MM.1S (cell line): ENCODE results near the gene NDRG2.

Experiments used
- EZH2 ChIP-seq: fragments of 300-600 bp; sonication (generic); optimal IDR thresholded peaks from 2 replicates; pipeline ENCODE3; 2017; ENCODE audit warnings: low read depth, mild to moderate bottlenecking, antibody characterized with exemption, low read length, mixed read lengths
- TF ChIP-seq, protein P1 (sequence below): fragments of 300-600 bp; sonication (generic); IDR thresholded peaks from 2 replicates; pipeline ENCODE4 v1.5.1; 2016; ENCODE audit warnings: antibody characterized with exemption, low read length, mixed read lengths

DNA sequence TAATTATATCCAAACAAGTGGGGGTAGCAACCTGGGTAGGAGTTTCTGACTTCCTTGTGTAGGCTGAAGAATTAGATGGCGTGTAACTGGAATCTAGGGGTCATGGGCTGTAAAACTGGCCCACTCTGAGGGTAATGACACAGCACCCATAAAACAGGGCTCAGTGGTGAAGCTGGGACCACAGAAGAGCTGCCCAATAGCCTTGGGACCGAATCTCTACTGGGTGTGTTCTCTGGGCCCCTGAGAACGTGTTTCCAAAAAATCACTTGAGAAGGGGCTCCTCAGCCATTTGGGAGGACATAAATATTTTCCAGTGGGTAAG is 36.4 kb upstream of the NDRG2 start:
- TF ChIP-seq, protein P1, sequence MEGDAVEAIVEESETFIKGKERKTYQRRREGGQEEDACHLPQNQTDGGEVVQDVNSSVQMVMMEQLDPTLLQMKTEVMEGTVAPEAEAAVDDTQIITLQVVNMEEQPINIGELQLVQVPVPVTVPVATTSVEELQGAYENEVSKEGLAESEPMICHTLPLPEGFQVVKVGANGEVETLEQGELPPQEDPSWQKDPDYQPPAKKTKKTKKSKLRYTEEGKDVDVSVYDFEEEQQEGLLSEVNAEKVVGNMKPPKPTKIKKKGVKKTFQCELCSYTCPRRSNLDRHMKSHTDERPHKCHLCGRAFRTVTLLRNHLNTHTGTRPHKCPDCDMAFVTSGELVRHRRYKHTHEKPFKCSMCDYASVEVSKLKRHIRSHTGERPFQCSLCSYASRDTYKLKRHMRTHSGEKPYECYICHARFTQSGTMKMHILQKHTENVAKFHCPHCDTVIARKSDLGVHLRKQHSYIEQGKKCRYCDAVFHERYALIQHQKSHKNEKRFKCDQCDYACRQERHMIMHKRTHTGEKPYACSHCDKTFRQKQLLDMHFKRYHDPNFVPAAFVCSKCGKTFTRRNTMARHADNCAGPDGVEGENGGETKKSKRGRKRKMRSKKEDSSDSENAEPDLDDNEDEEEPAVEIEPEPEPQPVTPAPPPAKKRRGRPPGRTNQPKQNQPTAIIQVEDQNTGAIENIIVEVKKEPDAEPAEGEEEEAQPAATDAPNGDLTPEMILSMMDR, result no peak
- no peak for TF ChIP-seq EZH2
